Colonic mucosa (tissue), 4 donors: ENCODE results near the gene MGST3. TPM values are rescaled to one million over a fixed set of nuclear protein-coding genes. Genes with fewer than 3 reads are reported as not detected.
"Not testable (repeated sequence)": the region's sequence is repeated elsewhere in the genome, so short reads cannot be mapped to it uniquely, and the experiment has no call there.

Source experiments
- DNase-seq: peaks from one replicate; pipeline ENCODE4 v3.0.0-alpha.2; 2020
- H3K27ac ChIP-seq: fragments of 200-600 bp; one replicate; pipeline ENCODE4 v1.8.0; 2021
- H3K27me3 ChIP-seq: fragments of 200-600 bp; one replicate; pipeline ENCODE4 v1.8.0; 2021
- H3K36me3 ChIP-seq: fragments of 200-600 bp; one replicate; pipeline ENCODE4 v1.8.0; 2021
- H3K4me1 ChIP-seq: fragments of 200-600 bp; one replicate; pipeline ENCODE4 v1.8.0; 2021; ENCODE audit warnings: mild to moderate bottlenecking
- H3K4me3 ChIP-seq: fragments of 200-600 bp; one replicate; pipeline ENCODE4 v1.8.0; 2021
- H3K9ac ChIP-seq, 2 donors: one replicate each; pipeline ENCODE4 v1.7.0; 2013; ENCODE audit warnings: control low read depth in 2 of 2, low read depth in 2 of 2, low read length in 2 of 2
- H3K9me3 ChIP-seq: fragments of 200-600 bp; one replicate; pipeline ENCODE4 v1.8.0; 2021
- intact Hi-C: fragments of 100-400 bp; cut with DNase I; formaldehyde crosslinking; loops from one replicate; pipeline ENCODE4 v1.14.1; 2022
- total RNA-seq, 2 donors: library from RNA; stranded (reverse); fragmentation: NEBNext Ultra II Directional in 1 of 2; extraction: Animal tissue kit (Norgen Biotek cat#: 25700) in 1 of 2; gene quantifications; one replicate each; pipeline ENCODE4 v1.2.1, GENCODE V29; 2021
- TF ChIP-seq, protein P1 (sequence below): fragments of 200-600 bp; IDR thresholded peaks from one replicate; pipeline ENCODE4 v1.8.0; 2022; ENCODE audit warnings: antibody characterized with exemption, mild to moderate bottlenecking
- donor health status: healthy.
- donor health status: DM: no; HTN: no; CAD: no.
- donor health status: DM: no; HTN: no; CAD: no.

MGST3 gene
- total RNA-seq, 2 donors from 2014 or later: 338 to 410 TPM

DNA sequence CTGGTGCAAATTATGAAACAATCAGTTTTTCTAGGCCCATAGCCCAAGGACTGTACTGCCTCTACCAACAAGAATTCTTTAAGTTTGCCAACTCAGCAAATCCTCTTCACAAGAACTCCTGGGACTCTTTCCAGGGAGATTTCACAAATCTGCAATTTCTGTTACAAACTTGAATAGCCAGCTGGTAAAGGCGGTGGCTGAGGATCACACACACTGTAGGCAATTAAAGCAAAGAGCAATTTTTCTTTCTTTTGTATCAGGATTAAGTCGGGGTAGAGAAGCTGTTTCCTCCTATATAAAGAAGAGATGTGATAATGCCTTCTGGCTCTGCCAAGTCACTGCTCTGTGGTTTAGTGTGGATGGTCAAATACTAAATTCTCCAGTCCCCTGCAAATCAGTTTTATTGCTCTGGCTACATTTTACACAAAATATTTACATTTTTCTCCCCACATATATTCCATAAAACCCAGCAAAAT lies 65.6 kb downstream of the MGST3 start:
- no peaks in the 10 kb centered on the region for H3K27me3 ChIP-seq
- no peak overlapping the region for H3K4me3 ChIP-seq
- intact Hi-C loops: no loop called here
- no peak overlapping the region for H3K27ac ChIP-seq
- H3K4me1 ChIP-seq: peaks cover 4% of the 10 kb centered on the region
- H3K9me3 ChIP-seq: no peaks in the 10 kb centered on the region
- no peaks in the 10 kb centered on the region for H3K36me3 ChIP-seq
- H3K9ac ChIP-seq: no peak overlapping the region
- TF ChIP-seq, protein P1, sequence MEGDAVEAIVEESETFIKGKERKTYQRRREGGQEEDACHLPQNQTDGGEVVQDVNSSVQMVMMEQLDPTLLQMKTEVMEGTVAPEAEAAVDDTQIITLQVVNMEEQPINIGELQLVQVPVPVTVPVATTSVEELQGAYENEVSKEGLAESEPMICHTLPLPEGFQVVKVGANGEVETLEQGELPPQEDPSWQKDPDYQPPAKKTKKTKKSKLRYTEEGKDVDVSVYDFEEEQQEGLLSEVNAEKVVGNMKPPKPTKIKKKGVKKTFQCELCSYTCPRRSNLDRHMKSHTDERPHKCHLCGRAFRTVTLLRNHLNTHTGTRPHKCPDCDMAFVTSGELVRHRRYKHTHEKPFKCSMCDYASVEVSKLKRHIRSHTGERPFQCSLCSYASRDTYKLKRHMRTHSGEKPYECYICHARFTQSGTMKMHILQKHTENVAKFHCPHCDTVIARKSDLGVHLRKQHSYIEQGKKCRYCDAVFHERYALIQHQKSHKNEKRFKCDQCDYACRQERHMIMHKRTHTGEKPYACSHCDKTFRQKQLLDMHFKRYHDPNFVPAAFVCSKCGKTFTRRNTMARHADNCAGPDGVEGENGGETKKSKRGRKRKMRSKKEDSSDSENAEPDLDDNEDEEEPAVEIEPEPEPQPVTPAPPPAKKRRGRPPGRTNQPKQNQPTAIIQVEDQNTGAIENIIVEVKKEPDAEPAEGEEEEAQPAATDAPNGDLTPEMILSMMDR: no peak
- DNase-seq: peak; percentile 24

DNA sequence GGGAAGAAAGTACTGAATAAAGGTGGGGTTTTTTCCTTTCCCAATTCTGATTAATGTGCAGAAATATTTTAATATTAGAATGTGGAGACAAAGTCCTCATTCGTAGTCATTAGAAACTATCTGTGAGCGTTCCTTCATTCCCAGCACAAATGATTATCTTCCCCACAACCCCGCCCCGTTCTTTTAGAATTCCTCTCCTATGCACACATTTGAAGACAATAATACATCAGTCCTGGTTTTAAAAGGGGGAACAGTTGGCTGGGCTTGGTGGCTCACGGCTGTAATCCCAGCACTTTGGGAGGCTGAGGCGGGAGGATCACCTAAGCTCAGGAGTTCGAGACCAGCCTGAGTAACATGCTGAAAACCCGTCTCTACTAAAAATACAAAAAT lies 66.5 kb downstream of the MGST3 start:
- peaks cover 4% of the 10 kb centered on the region for H3K4me1 ChIP-seq
- intact Hi-C loops: no loop called here
- H3K27me3 ChIP-seq: no peaks in the 10 kb centered on the region
- TF ChIP-seq, protein P1: no peak
- peak overlapping the region in 1 of 2 donors; percentile 88 for H3K9ac ChIP-seq
- H3K27ac ChIP-seq: peak overlapping the region; percentile 95
- no peak for DNase-seq
- peak overlapping the region; percentile 82 for H3K4me3 ChIP-seq
- H3K9me3 ChIP-seq: no peaks in the 10 kb centered on the region
- H3K36me3 ChIP-seq: no peaks in the 10 kb centered on the region

DNA sequence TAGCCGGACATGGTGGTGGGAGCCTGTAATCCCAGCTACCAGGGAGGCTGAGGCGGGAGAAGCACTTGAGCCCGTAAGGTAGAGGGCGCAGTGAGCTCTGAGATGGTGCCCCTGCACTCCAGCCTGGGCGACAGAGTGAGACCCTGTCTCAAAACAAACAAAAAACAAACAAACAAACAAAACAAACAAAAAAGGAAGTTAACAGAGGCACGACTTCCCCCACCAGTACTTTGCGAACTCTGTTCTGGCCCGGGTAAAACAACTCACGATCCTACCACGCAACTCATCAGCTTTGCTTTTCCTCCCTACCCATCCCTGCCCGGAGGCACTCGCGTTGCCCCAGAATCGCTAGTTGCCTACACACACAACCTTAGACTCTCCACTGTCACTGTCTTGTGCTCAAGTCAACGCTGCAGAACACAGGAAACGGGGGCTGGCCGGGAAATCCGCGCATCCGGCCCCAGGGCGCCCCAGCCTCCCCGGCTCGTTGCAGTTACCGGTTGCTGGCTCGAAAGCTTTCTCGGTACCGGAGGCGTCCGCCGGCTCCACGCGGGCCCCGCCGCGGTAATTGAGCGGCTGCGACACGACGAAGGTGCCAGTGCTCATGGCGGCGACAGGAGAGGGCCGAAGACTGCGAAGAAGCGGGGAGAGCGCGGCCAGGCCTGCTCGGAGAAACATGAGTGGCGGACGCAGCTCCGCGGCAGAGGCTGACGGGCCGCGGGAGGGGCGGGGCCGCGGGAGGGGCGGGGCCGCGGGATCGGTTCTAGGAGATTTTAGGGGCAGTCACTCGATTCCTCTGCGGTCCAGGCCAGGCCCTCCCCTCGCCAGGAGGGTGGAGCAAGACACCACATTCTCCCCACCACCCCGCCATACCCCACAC lies 67.1 kb downstream of the MGST3 start, which contains the start of gene ALDH9A1:
ALDH9A1 (minus strand) TSS at position 682 of the 880 bp plus-strand sequence; CDS start at position 678, 4 bp downstream.
- peak within 1 kb of the TSS; percentile 88 to 93 for H3K9ac ChIP-seq
- no peaks in the 10 kb centered on the region for H3K27me3 ChIP-seq
- no peaks in the 10 kb centered on the region for H3K36me3 ChIP-seq
- peak; percentile 92 for DNase-seq
- H3K4me1 ChIP-seq: peaks cover 4% of the 10 kb centered on the region
- peak within 1 kb of the TSS; percentile 95 for H3K27ac ChIP-seq
- H3K4me3 ChIP-seq: peak within 1 kb of the TSS; percentile 82
- no peaks in the 10 kb centered on the region for H3K9me3 ChIP-seq
- TF ChIP-seq, protein P1: peak; percentile 18
- intact Hi-C loops: no loop called here

DNA sequence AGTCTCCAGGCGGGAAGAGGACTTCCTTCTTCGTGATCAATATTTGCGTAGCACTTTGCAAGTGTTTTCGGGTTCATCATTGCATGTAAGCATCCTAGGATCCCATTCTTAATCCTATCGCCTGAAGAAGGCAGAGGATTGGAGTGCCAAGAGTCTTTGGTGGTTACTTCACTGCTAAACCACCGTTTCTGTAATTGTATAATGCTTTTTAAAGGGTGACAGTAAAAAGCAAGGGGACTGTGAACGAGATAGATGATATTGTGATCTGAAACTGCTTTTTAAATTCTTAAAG lies 67.7 kb downstream of the MGST3 start:
- intact Hi-C loops: no loop called here
- no peak for DNase-seq
- H3K27me3 ChIP-seq: no peaks in the 10 kb centered on the region
- no peaks in the 10 kb centered on the region for H3K36me3 ChIP-seq
- peak overlapping the region; percentile 66 to 88 for H3K9ac ChIP-seq
- H3K4me3 ChIP-seq: peak overlapping the region; percentile 82
- TF ChIP-seq, protein P1: no peak
- peaks cover 4% of the 10 kb centered on the region for H3K4me1 ChIP-seq
- H3K27ac ChIP-seq: peak overlapping the region; percentile 95
- H3K9me3 ChIP-seq: no peaks in the 10 kb centered on the region

DNA sequence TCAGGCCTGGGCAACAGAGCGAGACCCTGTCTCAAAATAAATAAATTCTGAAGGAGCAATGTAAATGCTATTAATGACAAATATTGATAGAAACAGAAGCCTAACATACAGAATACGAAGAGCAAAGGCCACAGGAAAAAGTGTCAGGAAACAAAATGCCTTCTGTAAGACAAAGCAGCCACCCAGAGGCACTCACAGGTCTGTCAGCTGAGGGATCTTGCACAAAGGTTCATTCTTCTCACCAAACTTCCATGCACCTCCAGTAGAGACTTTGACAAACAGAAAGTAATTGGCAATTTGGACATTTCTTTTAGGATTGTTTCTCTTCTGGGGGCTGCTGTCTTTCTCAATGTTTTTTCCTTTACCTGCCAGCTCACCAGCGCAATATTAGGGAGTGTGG lies 68.5 kb downstream of the MGST3 start:
- intact Hi-C loops: no loop called here
- Histone ChIP-seq H3K9me3 (no peaks in the 10 kb centered on the region), H3K4me1 (peaks cover 4% of the 10 kb centered on the region), H3K27me3 (no peaks in the 10 kb centered on the region), H3K27ac (no peak overlapping the region), H3K36me3 (no peaks in the 10 kb centered on the region), H3K4me3 (no peak overlapping the region), H3K9ac (no peak overlapping the region)
- no peak for DNase-seq
- TF ChIP-seq, protein P1: no peak

DNA sequence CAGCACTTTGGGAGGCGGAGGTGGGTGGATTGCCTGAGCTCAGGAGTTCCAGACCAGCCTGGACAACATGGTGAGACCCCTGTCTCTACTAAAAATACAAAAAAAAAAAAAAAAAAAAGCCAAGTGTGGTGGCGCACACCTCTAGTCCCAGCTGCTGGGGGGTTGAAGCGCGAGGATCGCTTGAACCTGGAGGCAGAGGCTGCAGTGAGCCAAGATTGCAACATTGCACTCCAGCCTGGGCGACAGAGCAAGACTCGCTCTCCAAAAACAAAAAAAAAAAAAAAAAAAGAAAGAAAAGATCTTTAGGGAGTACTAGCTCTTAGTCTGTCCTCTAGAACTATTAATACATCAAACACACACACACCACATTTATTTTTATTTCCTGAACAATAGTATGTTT lies 70.9 kb downstream of the MGST3 start:
- H3K4me1 ChIP-seq, DNase-seq, H3K4me3 ChIP-seq, H3K9ac ChIP-seq, H3K27me3 ChIP-seq, H3K36me3 ChIP-seq, intact Hi-C loops, H3K27ac ChIP-seq, H3K9me3 ChIP-seq: not testable (repeated sequence)
